OCI-LY7 (cell line): ENCODE results near the gene EMCN. TPM values are rescaled to one million over a fixed set of nuclear protein-coding genes. Genes with fewer than 3 reads are reported as not detected.

Experiments
- BruUV-seq: library from RNA; stranded (reverse); fragments of 400-500 nt; replicated peaks from 2 replicates; lab custom pipeline; 2021; lab: Mats Ljungman, UMichigan
- CTCF ChIA-PET: fragments of 300-600 bp; sonication (Branson Sonifier 250); formaldehyde crosslinking; loops from one replicate; lab custom pipeline; 2022; ENCODE audit warnings: antibody characterized with exemption; ENCODE audit not compliant: unreplicated experiment; lab: Charles Lee
- POLR2A ChIA-PET: fragments of 300-600 bp; sonication (Branson Sonifier 250); formaldehyde crosslinking; loops from one replicate; lab custom pipeline; 2022; ENCODE audit warnings: antibody characterized with exemption; lab: Charles Lee
- DNase-seq: peaks from one replicate; pipeline ENCODE4 v3.0.0-alpha.2; 2015; ENCODE audit warnings: low spot score
- H2AFZ ChIP-seq: fragments of 200-600 bp; sonication (generic), shearing (Covaris generic); 2 replicates; pipeline ENCODE4 v1.6.1; 2014; ENCODE audit warnings: mild to moderate bottlenecking, antibody characterized with exemption, low read length, moderate library complexity
- H3K27ac ChIP-seq: fragments of 200-600 bp; sonication (generic); 2 replicates; pipeline ENCODE4 v1.5.1; 2014; ENCODE audit warnings: mixed run types, low read depth, mild to moderate bottlenecking, moderate library complexity, low read length, inconsistent platforms; ENCODE audit not compliant: poor library complexity, severe bottlenecking
- H3K36me3 ChIP-seq: fragments of 200-600 bp; sonication (generic); 2 replicates; pipeline ENCODE4 v1.6.1; 2014; ENCODE audit warnings: mild to moderate bottlenecking, antibody characterized with exemption, low read length, moderate library complexity, mixed read lengths; ENCODE audit not compliant: insufficient read depth
- H3K4me1 ChIP-seq: fragments of 200-600 bp; sonication (generic); 2 replicates; pipeline ENCODE4 v1.5.1; 2014; ENCODE audit warnings: mild to moderate bottlenecking, low read length; ENCODE audit not compliant: insufficient read depth, poor library complexity, severe bottlenecking
- H3K4me2 ChIP-seq: fragments of 200-600 bp; sonication (generic); 2 replicates; pipeline ENCODE4 v1.6.1; 2014; ENCODE audit warnings: mild to moderate bottlenecking, low read length
- H3K4me3 ChIP-seq: fragments of 200-600 bp; sonication (generic); 2 replicates; pipeline ENCODE4 v1.5.1; 2014; ENCODE audit warnings: mild to moderate bottlenecking, low read depth, low read length; ENCODE audit not compliant: poor library complexity, severe bottlenecking
- H3K79me2 ChIP-seq: fragments of 200-600 bp; sonication (generic); 2 replicates; pipeline ENCODE4 v1.6.1; 2016; ENCODE audit warnings: low read depth, mild to moderate bottlenecking, low read length, moderate library complexity, mixed read lengths; ENCODE audit not compliant: insufficient read depth
- H3K9me2 ChIP-seq: fragments of 200-600 bp; sonication (generic); 2 replicates; pipeline ENCODE4 v1.6.1; 2016; ENCODE audit warnings: mild to moderate bottlenecking, low read length, mixed read lengths; ENCODE audit not compliant: insufficient read depth
- H3K9me3 ChIP-seq: fragments of 200-600 bp; sonication (generic); 2 replicates; pipeline ENCODE4 v1.6.1; 2014; ENCODE audit warnings: mild to moderate bottlenecking, mixed run types, low read length, mixed read lengths
- H4K20me1 ChIP-seq: fragments of 200-600 bp; sonication (generic); 2 replicates; pipeline ENCODE4 v1.6.1; 2014; ENCODE audit warnings: mild to moderate bottlenecking, antibody characterized with exemption, low read length, moderate library complexity, mixed read lengths; ENCODE audit not compliant: insufficient read depth
- EZH2phosphoT487 ChIP-seq: fragments of 200-600 bp; sonication (generic); IDR thresholded peaks from 2 replicates; pipeline ENCODE4 v1.6.1; 2018; ENCODE audit warnings: low read depth, borderline replicate concordance, mild to moderate bottlenecking, mixed run types, antibody characterized with exemption, low read length, moderate library complexity, mixed read lengths
- intact Hi-C: fragments of 100-400 bp; cut with micrococcal nuclease; formaldehyde crosslinking; loops from one replicate; pipeline ENCODE4 v1.10.0; 2022; ENCODE audit not compliant: unreplicated experiment
- total RNA-seq, 2 experiments: library from RNA; depleted of rRNA in 1 of 2; stranded (reverse); fragments of >200 nt in 1 of 2; shearing (Covaris generic) in 1 of 2; gene quantifications; 2 replicates each; pipeline ENCODE4 v1.2.3, GENCODE V29; 2014 to 2022
- TF ChIP-seq, protein P1 (sequence below): fragments of 200-600 bp; sonication (generic); conservative IDR thresholded peaks from 2 replicates; pipeline ENCODE4 v1.5.1; 2014; ENCODE audit warnings: mild to moderate bottlenecking, antibody characterized with exemption, low read length, moderate library complexity, mixed read lengths

Gene EMCN
- total RNA-seq, 2 experiments from 2014 or later, result not detected

GRCh38 chr4:100347241-100347640, 170.6 kb downstream of the EMCN start:
- H3K79me2 ChIP-seq, result no peaks in the 10 kb centered on the region
- CTCF ChIA-PET, result no interaction called here
- intact Hi-C loops, result no loop called here
- DNase-seq, result no peak
- H3K36me3 ChIP-seq, result no peaks in the 10 kb centered on the region
- BruUV-seq, result no TSS peak
- no peaks in the 10 kb centered on the region; the same call in 1 of the 2 replicates for H3K9me2 ChIP-seq
- H3K9me3 ChIP-seq, result no peaks in the 10 kb centered on the region
- TF ChIP-seq, protein P1, sequence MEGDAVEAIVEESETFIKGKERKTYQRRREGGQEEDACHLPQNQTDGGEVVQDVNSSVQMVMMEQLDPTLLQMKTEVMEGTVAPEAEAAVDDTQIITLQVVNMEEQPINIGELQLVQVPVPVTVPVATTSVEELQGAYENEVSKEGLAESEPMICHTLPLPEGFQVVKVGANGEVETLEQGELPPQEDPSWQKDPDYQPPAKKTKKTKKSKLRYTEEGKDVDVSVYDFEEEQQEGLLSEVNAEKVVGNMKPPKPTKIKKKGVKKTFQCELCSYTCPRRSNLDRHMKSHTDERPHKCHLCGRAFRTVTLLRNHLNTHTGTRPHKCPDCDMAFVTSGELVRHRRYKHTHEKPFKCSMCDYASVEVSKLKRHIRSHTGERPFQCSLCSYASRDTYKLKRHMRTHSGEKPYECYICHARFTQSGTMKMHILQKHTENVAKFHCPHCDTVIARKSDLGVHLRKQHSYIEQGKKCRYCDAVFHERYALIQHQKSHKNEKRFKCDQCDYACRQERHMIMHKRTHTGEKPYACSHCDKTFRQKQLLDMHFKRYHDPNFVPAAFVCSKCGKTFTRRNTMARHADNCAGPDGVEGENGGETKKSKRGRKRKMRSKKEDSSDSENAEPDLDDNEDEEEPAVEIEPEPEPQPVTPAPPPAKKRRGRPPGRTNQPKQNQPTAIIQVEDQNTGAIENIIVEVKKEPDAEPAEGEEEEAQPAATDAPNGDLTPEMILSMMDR, result no peak
- no peak for TF ChIP-seq EZH2phosphoT487
- no peaks in the 10 kb centered on the region for H3K4me1 ChIP-seq
- no peaks in the 10 kb centered on the region for H4K20me1 ChIP-seq
- no peak overlapping the region for H3K4me2 ChIP-seq
- no peak overlapping the region for H2AFZ ChIP-seq
- no peak overlapping the region for H3K4me3 ChIP-seq
- H3K27ac ChIP-seq, result no peak overlapping the region
- POLR2A ChIA-PET, result interaction anchor here (0.6 to 0.7 kb wide), 4 partner anchors 14 to 407 kb away, joined by 3 read pairs; no protein-coding TSS in a partner anchor

- TF ChIP-seq, protein P1, result no peak
- TF ChIP-seq EZH2phosphoT487, result no peak
Observed at GRCh38 chr4:100345585-100345984, 172.2 kb downstream of the EMCN start.

More at GRCh38 chr4:100345585-100345984, 172.2 kb downstream of the EMCN start:
- Histone ChIP-seq H3K27ac (no peak overlapping the region), H3K4me2 (no peak overlapping the region), H3K9me3 (no peaks in the 10 kb centered on the region), H3K4me1 (no peaks in the 10 kb centered on the region), H3K79me2 (no peaks in the 10 kb centered on the region), H2AFZ (no peak overlapping the region), H3K9me2 (no peaks in the 10 kb centered on the region; the same call in 1 of the 2 replicates), H3K36me3 (no peaks in the 10 kb centered on the region), H3K4me3 (no peak overlapping the region), H4K20me1 (no peaks in the 10 kb centered on the region)
- no TSS peak for BruUV-seq
- POLR2A ChIA-PET, result no interaction called here
- CTCF ChIA-PET, result no interaction called here
- intact Hi-C loops, result no loop called here
- no peak for DNase-seq
